Nephron progenitor cell (in vitro differentiated cells): ENCODE data around the gene BMPER.

ENCODE experiments used
- DNase-seq: peaks from one replicate; pipeline ENCODE4 v3.0.0; 2021
- H3K27ac Mint-ChIP-seq: 2 replicates; pipeline ENCODE4 v1.8.0; 2021; ENCODE audit warnings: mild to moderate bottlenecking, moderate library complexity, mixed read lengths
- H3K27me3 Mint-ChIP-seq: 2 replicates; pipeline ENCODE4 v1.8.0; 2021; ENCODE audit warnings: mild to moderate bottlenecking, low read depth, mixed read lengths; ENCODE audit not compliant: poor library complexity
- H3K36me3 Mint-ChIP-seq: 2 replicates; pipeline ENCODE4 v1.8.0; 2021; ENCODE audit warnings: low read depth, mixed read lengths
- H3K4me1 Mint-ChIP-seq: 2 replicates; pipeline ENCODE4 v1.8.0; 2021; ENCODE audit warnings: mixed read lengths
- H3K4me3 Mint-ChIP-seq: 2 replicates; pipeline ENCODE4 v1.8.0; 2021; ENCODE audit warnings: mild to moderate bottlenecking, moderate library complexity, mixed read lengths
- H3K9me3 Mint-ChIP-seq: 2 replicates; pipeline ENCODE4 v1.8.0; 2021; ENCODE audit warnings: mild to moderate bottlenecking, moderate library complexity, mixed read lengths
- TF ChIP-seq, protein P1 (sequence below): fragments of 200-600 bp; sonication (generic); IDR thresholded peaks from 2 replicates; pipeline ENCODE4 v1.5.0; 2021; ENCODE audit warnings: antibody characterized with exemption

BMPER gene

GRCh38 chr7:33909318-33909717 lies 4.0 kb downstream of the BMPER start:
- TF ChIP-seq, protein P1, sequence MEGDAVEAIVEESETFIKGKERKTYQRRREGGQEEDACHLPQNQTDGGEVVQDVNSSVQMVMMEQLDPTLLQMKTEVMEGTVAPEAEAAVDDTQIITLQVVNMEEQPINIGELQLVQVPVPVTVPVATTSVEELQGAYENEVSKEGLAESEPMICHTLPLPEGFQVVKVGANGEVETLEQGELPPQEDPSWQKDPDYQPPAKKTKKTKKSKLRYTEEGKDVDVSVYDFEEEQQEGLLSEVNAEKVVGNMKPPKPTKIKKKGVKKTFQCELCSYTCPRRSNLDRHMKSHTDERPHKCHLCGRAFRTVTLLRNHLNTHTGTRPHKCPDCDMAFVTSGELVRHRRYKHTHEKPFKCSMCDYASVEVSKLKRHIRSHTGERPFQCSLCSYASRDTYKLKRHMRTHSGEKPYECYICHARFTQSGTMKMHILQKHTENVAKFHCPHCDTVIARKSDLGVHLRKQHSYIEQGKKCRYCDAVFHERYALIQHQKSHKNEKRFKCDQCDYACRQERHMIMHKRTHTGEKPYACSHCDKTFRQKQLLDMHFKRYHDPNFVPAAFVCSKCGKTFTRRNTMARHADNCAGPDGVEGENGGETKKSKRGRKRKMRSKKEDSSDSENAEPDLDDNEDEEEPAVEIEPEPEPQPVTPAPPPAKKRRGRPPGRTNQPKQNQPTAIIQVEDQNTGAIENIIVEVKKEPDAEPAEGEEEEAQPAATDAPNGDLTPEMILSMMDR, result no peak
- Mint-ChIP-seq H3K36me3 (no peaks in the 10 kb centered on the region), H3K27me3 (peaks cover 51% of the 10 kb centered on the region), H3K4me1 (peaks cover 10% of the 10 kb centered on the region), H3K9me3 (no peaks in the 10 kb centered on the region), H3K27ac (no peak overlapping the region), H3K4me3 (no peak overlapping the region)
- no peak for DNase-seq

- no peaks in the 10 kb centered on the region for H3K36me3 Mint-ChIP-seq
- H3K4me1 Mint-ChIP-seq, result peaks cover 10% of the 10 kb centered on the region
- H3K27ac Mint-ChIP-seq, result no peak overlapping the region
- TF ChIP-seq, protein P1, result no peak
- DNase-seq, result no peak
- no peaks in the 10 kb centered on the region for H3K9me3 Mint-ChIP-seq
- H3K4me3 Mint-ChIP-seq, result no peak overlapping the region
- H3K27me3 Mint-ChIP-seq, result peaks cover 51% of the 10 kb centered on the region
Measured at GRCh38 chr7:33909755-33910154, 4.4 kb downstream of the BMPER start.

GRCh38 chr7:33910756-33911155 lies 5.4 kb downstream of the BMPER start:
- H3K27ac Mint-ChIP-seq, result no peak overlapping the region
- peaks cover 44% of the 10 kb centered on the region for H3K27me3 Mint-ChIP-seq
- DNase-seq, result no peak
- no peak overlapping the region for H3K4me3 Mint-ChIP-seq
- peaks cover 11% of the 10 kb centered on the region for H3K4me1 Mint-ChIP-seq
- H3K36me3 Mint-ChIP-seq, result peaks cover under 1% of the 10 kb centered on the region
- TF ChIP-seq, protein P1, result no peak
- H3K9me3 Mint-ChIP-seq, result no peaks in the 10 kb centered on the region

- Mint-ChIP-seq H3K9me3 (no peaks in the 10 kb centered on the region), H3K4me3 (no peak overlapping the region), H3K27me3 (peaks cover 4% of the 10 kb centered on the region), H3K36me3 (peaks cover 6% of the 10 kb centered on the region), H3K4me1 (peaks cover 22% of the 10 kb centered on the region), H3K27ac (no peak overlapping the region)
- TF ChIP-seq, protein P1, result no peak
- DNase-seq, result no peak
Measured at GRCh38 chr7:33916357-33917081, 11.2 kb downstream of the BMPER start.

GRCh38 chr7:33917661-33918060 lies 12.3 kb downstream of the BMPER start:
- peaks cover 31% of the 10 kb centered on the region for H3K4me1 Mint-ChIP-seq
- H3K36me3 Mint-ChIP-seq, result peaks cover 6% of the 10 kb centered on the region
- H3K27ac Mint-ChIP-seq, result no peak overlapping the region
- TF ChIP-seq, protein P1, result no peak
- no peak overlapping the region for H3K4me3 Mint-ChIP-seq
- no peaks in the 10 kb centered on the region for H3K9me3 Mint-ChIP-seq
- peaks cover 4% of the 10 kb centered on the region for H3K27me3 Mint-ChIP-seq
- no peak for DNase-seq
